GM04503 (cell line): Measurements from ENCODE around the gene NUP88.

Experiments used
- DNase-seq: peaks from one replicate; pipeline ENCODE4 v3.0.0-alpha.2; 2012; ENCODE audit warnings: low read depth

Gene NUP88

DNA sequence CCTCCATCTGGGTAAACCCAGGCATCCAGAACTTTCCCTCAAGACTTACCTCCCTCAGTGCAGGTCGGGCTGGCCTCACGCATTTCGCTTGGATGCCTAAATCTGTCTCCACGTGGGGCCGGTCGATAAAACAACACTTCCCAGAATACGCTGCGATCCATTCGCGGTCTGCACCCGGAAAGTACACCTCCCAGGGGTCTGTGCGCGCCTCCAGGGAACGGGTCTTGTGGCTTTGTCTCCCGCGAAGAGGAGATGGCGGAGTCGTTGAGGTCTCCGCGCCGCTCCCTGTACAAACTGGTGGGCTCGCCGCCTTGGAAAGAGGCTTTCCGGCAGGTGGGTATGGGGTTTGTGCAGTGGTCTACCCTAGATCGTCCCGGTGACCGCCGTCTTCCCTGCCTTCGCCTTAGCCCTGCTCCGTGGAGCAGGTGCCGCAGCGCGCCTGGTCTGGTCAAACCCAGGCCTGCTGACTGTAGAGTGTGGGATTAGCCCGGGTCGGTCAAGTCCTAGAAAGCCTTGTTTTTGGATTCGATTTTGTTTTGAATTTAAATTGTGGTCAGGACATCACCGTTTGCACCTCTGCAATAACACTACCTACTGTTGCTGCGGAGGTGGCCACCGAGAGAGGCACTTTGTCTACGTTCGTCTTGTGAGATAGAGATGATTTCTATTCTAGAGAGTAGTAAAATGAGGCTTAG is 644 bp upstream of the NUP88 start, which contains the start of gene RPAIN:
Gene RPAIN (plus strand): TSS at position 224 of the 695 bp plus-strand sequence. CDS start 29 bp downstream, at position 253.
- DNase-seq, result peak; percentile 48

DNA sequence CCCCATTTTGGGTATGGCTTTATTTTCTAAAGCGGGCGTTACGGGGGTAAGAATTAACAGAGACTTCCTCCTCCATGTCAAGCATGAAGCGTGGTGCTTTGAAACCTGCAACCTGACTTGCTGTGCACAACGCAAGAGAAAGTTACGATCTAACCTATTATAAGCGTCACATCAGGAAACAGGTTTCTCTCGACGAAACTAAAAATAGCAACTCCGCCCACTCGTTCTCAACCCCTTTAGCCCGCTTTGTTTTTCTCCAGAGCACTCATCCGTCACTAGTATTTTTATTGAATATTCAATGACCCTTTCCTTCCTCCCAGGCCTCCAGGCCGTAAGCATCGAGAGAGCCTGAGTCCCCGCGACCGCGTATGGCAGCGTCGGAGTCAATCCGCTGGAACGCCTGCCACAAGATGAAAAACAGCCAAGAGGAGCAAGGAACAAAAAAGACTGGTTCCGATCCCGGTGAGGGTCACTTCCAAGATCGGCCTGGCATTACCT is 555 bp downstream of the NUP88 start:
- no peak for DNase-seq

GRCh38 chr17:5416901-5417300 is 2.6 kb downstream of the NUP88 start:
- DNase-seq, result no peak

DNA sequence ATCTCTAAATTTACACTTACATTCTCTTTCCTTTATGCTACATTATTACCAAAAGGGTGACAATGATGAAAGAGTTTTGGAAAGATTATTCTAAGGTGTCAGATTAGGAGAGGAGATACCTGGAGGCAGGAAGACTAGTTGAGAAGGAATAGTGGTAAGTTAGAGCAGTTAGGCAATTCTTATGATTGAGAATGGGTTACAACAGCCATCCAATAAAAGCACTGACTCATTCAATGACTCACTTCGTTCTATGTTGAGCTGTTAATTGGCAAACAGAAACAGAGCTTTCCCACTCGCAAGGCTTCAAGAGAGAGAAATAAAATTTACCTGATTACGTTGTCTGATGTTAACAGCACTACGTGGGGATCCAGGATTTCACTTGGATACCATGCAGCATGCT is 5.8 kb downstream of the NUP88 start:
- peak; percentile 83 for DNase-seq

DNA sequence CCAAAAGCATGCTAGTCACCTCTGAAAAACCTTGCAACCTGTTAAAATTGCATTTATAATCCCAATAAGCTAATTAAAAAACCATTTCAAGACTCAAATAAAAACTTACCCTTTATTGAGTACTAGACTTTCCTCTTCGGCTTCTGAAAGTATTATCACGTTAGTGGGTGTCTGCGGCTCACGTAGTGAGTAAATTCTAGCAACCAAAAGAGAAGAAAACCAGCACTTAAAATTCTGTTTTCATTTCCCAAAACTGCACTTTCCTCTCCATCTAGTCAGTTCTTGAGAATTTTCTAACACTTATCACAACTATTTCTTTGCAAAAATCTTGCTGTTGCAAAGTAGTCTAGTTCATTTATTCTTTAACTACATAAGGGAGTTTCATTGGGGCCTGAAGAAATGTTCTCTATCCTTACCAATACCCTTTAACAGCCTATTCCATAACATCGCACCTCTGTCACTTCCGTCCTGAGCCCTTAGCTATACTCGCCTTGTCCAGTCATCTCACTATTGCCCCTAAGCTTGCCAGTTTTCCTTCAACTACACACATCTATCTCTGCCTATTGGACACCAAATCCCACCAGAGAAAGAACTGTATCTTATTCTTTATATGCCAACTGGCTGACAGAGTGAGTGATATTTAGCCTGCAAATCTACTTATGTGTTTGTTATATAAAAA is 8.7 kb downstream of the NUP88 start:
- DNase-seq, result no peak

GRCh38 chr17:5408186-5408585 is 11.3 kb downstream of the NUP88 start:
- no peak for DNase-seq

DNA sequence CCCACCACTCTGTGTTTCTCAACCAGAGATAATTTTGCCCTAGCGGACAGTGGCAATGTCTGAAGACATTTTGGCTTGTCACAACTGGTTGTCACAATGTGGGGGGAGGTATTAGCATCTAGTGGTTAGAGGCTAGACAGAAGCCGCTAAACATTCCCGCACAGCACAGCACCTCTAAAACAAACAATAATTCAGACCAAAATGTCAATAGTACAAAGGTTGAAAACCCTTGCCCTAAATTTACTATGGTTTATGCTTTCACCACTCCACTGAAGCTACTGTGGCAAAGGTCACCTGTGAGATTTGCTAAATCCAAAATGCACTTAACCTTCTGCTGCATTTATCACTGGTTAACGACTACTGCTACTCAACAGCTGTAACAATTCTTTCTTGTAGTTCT is 14.1 kb downstream of the NUP88 start:
- no peak for DNase-seq

DNA sequence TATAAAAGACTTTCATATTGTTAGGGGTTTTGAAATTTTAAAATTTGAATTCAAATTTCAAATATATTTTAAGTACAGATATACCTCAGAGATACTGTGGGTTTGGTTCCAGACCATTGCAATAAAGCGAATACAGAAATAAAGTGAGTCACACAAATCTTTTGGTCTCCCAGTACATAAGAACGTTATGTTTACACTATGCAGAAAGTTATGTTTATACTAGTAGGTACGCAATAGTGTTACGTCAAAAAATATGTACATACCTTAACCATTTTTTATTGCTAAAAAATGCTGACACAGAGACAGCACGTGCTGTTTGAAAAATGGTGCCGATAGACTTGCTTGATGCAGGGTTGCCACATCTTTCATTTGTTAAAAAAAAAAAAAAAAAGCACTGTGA is 19.7 kb downstream of the NUP88 start:
- no peak for DNase-seq

DNA sequence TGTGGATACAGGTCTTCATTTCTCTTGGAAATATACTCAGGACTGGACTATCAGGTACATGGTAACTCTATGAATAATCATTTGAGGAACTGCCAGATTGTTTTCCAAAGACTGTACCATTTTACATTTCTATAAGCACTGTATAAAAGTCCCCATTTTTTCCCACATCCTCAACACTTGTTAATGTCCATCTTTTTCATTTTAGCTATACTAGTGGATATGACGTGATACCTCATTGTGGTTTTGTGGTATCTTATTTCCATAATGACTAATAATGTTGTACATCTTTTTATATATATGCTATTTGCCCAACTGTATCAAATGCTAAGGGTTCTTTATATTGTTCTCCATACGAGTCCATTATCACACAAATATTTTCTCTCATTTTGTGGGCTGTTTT is 22.9 kb downstream of the NUP88 start:
- DNase-seq, result no peak

GRCh38 chr17:5391678-5392077 is 27.8 kb downstream of the NUP88 start:
- DNase-seq, result no peak

DNA sequence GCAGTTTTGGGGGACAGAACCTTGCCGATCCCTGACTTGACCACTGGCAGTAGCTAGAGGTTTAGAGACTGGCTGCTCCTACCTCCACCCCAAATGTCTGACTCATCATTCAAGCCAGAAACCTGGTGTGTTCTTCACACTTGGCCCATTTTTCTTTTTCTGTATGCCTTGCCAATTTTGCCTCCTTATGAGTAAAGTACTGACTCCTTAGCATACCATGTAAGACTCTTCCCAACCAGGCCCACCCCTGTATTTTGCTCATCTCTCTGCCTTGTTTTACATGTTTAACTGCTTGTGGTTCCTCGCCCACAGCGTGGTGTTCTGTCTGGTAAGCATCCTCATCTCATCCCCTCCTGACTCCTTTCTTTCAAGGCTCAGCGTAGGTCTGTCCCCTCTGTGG is 37.9 kb downstream of the NUP88 start:
- peak; percentile 7 for DNase-seq

DNA sequence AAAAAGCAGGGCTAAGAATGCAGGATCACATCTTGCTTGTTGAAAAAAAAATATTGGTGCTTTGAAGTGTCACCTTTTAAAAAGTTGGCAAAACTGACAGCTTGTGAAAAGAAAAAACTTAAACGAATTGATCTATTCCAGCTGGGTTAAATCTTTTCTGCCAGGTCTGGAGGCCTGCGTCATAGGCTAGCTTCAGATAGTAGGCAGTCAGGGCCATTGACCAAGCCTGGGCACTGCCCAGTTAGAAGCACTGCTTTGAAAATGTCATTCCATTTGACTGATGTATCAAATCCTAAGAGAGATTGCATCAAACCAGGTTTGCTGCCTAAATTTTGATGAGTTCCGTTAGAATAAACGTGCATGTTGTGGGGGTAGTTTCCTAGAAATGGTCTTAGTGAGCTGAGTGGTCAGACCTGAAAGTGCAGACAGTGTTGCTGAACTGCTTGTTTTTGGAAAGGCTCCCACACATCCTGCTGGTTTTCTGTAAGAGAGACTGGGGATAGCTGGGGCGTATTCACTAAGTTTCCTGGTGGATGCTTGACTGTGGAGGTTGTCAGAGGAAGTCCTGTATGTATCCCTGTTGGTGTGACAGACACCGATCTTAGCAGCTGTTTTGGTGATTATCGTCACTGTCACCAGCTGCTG is 38.8 kb downstream of the NUP88 start:
- DNase-seq, result peak; percentile 0

DNA sequence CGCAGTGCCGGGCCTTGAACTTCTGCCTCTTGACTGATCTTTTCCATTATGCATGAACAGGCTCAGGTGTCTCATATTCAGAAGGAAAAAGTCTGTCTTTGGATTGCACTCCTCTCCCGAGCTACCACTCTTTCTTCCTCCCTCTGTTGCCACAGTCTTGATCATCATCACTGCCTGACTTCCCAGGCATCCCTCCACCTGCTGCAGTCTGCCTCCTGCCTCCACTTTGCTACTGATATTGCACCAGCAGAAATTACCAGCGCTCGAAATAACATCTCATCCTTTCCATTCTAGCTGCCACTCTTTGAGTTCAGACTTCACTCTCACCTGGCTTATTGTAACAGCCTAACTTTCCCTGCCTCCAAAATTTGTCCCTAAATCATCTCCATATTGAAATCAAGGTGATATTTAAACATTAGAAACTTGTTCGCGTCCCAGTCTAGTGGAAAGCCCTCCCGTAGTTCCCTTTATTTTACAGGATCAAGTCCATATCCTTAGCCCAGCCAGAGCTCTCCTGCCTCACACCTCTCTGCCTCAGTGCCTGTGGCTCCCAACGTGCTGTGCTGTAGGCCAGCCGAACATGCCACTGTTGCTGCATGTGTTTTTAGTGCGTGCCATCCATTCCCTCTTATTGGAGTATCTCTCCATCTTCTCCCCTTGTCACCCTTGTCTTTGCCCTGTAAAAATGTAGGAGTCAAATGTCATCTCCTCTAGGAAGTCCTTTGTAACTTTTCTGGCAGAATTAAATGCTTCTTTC is 39.9 kb downstream of the NUP88 start:
- DNase-seq, result no peak

- DNase-seq, result no peak
Observed at GRCh38 chr17:5378566-5379207, 40.8 kb downstream of the NUP88 start.

- DNase-seq, result no peak
Observed at GRCh38 chr17:5373112-5373511, 46.4 kb downstream of the NUP88 start.

- DNase-seq, result no peak
Observed at GRCh38 chr17:5370411-5370810, 49.1 kb downstream of the NUP88 start.

- no peak for DNase-seq
Observed at GRCh38 chr17:5365831-5366230, 53.6 kb downstream of the NUP88 start.

DNA sequence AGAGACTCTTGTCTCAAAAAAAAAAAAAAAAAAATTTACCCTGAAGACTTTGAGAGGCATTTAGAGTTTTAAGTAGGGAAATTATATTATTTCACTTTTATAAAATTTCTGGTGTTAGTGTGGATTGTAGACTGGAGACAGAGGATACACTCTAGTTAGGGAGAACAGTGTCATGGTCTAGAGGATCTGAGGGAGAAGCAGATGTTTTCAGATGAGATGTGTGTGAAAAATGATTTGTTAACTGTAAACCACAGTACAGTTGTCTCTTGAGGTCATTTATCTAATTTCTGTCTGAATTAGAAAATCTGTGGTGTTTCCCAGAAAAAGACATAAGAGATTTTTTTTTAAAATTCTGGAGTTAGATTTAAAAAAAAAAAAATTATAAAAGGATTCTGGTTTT is 54.8 kb downstream of the NUP88 start:
- no peak for DNase-seq

DNA sequence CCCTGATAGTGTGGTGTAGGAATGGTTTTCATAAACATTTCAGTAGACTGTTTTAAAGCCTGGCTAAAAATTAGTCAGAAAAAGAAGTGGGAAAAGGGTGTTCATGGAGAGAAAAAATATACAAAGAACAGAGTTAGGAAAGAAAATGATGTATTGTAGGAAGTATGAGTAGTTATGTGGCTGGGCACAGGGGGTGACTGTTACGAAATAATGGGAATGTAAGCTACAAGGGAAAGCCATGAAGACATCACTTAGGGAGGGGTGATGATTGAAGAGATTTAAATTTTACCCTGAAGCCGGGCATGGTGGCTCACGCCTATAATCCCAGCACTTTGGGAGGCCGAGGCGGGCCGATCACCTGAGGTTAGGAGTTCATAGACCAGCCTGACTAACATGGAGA is 55.3 kb downstream of the NUP88 start:
- no peak for DNase-seq

- no peak for DNase-seq
Observed at GRCh38 chr17:5362162-5362811, 57.2 kb downstream of the NUP88 start.

DNA sequence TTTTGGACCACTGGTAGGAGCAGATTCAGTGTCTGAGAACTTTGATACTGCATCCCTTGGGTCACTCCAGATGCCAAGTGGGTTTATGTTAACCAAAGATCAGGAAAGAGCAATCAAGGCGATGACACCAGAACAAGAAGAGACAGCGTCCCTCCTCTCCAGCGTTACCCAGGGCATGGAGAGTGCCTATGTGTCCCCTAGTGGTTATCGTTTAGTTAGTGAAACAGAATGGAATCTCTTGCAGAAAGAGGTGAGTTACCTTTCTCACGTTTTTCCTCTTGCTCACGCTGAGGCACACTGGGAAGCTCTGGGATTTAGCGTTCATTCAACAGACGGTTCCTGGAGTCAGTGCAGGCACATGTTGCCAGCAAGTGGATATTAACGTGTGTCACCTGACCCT is 58.0 kb downstream of the NUP88 start:
- DNase-seq, result no peak
